Suprapubic skin (tissue), 4 donors: ENCODE data around the gene MYMK. TPM values are rescaled to one million over a fixed set of nuclear protein-coding genes. Genes with fewer than 3 reads are reported as not detected.

ENCODE experiments used
- DNase-seq, 2 donors: peaks; one replicate each; pipeline ENCODE4 v3.0.0-alpha.2; 2019; ENCODE audit warnings: low spot score in 2 of 2
- H3K27ac ChIP-seq: fragments of 200-600 bp; sonication (generic); one replicate; pipeline ENCODE4 v1.5.1; 2019
- H3K27me3 ChIP-seq: fragments of 200-600 bp; sonication (generic); one replicate; pipeline ENCODE4 v1.5.1; 2019
- H3K36me3 ChIP-seq: fragments of 200-600 bp; sonication (generic); one replicate; pipeline ENCODE4 v1.5.1; 2019
- H3K4me1 ChIP-seq: fragments of 200-600 bp; sonication (generic); one replicate; pipeline ENCODE4 v1.5.1; 2019
- H3K4me3 ChIP-seq: fragments of 200-600 bp; sonication (generic); one replicate; pipeline ENCODE4 v1.5.1; 2019; ENCODE audit warnings: mild to moderate bottlenecking
- H3K9me3 ChIP-seq: fragments of 200-600 bp; sonication (generic); one replicate; pipeline ENCODE4 v1.5.1; 2019
- CTCF ChIP-seq, 2 donors: fragments of 200-600 bp in 1 of 2; fragments of 450-650 bp in 1 of 2; sonication (generic) in 1 of 2; IDR thresholded peaks; one replicate each; pipeline ENCODE4 v1.5.1; 2016 to 2019; ENCODE audit warnings: antibody characterized with exemption in 2 of 2, mild to moderate bottlenecking in 1 of 2, moderate library complexity in 1 of 2
- EP300 ChIP-seq: sonication (generic); formaldehyde crosslinking; IDR thresholded peaks from one replicate; pipeline ENCODE4 v1.6.1; 2017; ENCODE audit warnings: antibody characterized with exemption
- POLR2A ChIP-seq, 2 donors: fragments of 450-650 bp; IDR thresholded peaks; one replicate each; pipeline ENCODE4 v1.6.1; 2017; ENCODE audit warnings: antibody characterized with exemption in 2 of 2, mild to moderate bottlenecking in 2 of 2, moderate library complexity in 2 of 2
- POLR2AphosphoS5 ChIP-seq, 3 donors: sonication (generic); formaldehyde crosslinking; IDR thresholded peaks; one replicate each; pipeline ENCODE4 v1.6.1; 2017; ENCODE audit warnings: antibody characterized with exemption in 3 of 3
- WGBS: methylation state at CpG from one replicate; pipeline ENCODE4 v1.1.5; 2018; 5-methylcytosine and 5-hydroxymethylcytosine counted together
- total RNA-seq, 4 donors: library from RNA; depleted of rRNA; stranded (reverse); fragments of >200 nt; gene quantifications; one replicate each; pipeline ENCODE4 v1.1.0, GENCODE V29; 2016

The MYMK gene
- total RNA-seq, 4 donors from 2014 or later: not detected

GRCh38 chr9:133518706-133519449 lies 5.9 kb downstream of the MYMK start:
- Histone ChIP-seq H3K27ac (no peak overlapping the region), H3K9me3 (no peaks in the 10 kb centered on the region), H3K4me3 (no peak overlapping the region), H3K27me3 (no peaks in the 10 kb centered on the region), H3K36me3 (no peaks in the 10 kb centered on the region), H3K4me1 (peaks cover 11% of the 10 kb centered on the region)
- DNase-seq: no peak
- 80% methylated on average over 22 of the region's 27 CpGs for WGBS
- TF ChIP-seq EP300: no peak

- DNase-seq: no peak
- WGBS: 67% methylated on average over 3 of the region's 5 CpGs
- Histone ChIP-seq H3K9me3 (no peaks in the 10 kb centered on the region), H3K4me1 (peaks cover 14% of the 10 kb centered on the region), H3K27ac (no peak overlapping the region), H3K27me3 (no peaks in the 10 kb centered on the region), H3K36me3 (no peaks in the 10 kb centered on the region), H3K4me3 (no peak overlapping the region)
- TF ChIP-seq EP300: no peak
- TF ChIP-seq CTCF (IDR thresholded peaks at IDR 0.05): no peak
- no peak for TF ChIP-seq POLR2AphosphoS5 (IDR thresholded peaks at IDR 0.05)
Measured at GRCh38 chr9:133518200-133518599, 6.6 kb downstream of the MYMK start.

GRCh38 chr9:133517711-133518110 lies 7.0 kb downstream of the MYMK start:
- 79% methylated on average over 7 of the region's 8 CpGs for WGBS
- no peak for TF ChIP-seq EP300
- TF ChIP-seq POLR2A (IDR thresholded peaks at IDR 0.05): no peak
- no peak for TF ChIP-seq CTCF (IDR thresholded peaks at IDR 0.05)
- no peak for TF ChIP-seq POLR2AphosphoS5 (IDR thresholded peaks at IDR 0.05)
- H3K27me3 ChIP-seq: no peaks in the 10 kb centered on the region
- no peak for DNase-seq
- H3K9me3 ChIP-seq: no peaks in the 10 kb centered on the region
- H3K36me3 ChIP-seq: no peaks in the 10 kb centered on the region
- H3K4me3 ChIP-seq: no peak overlapping the region
- no peak overlapping the region for H3K27ac ChIP-seq
- H3K4me1 ChIP-seq: peaks cover 15% of the 10 kb centered on the region

- no peaks in the 10 kb centered on the region for H3K27me3 ChIP-seq
- H3K27ac ChIP-seq: no peak overlapping the region
- H3K36me3 ChIP-seq: no peaks in the 10 kb centered on the region
- peaks cover 15% of the 10 kb centered on the region for H3K4me1 ChIP-seq
- H3K4me3 ChIP-seq: no peak overlapping the region
- H3K9me3 ChIP-seq: no peaks in the 10 kb centered on the region
- TF ChIP-seq CTCF (IDR thresholded peaks at IDR 0.05): no peak
- no CpG with 5 or more reads among the region's 9 CpGs for WGBS
- DNase-seq: no peak
Measured at GRCh38 chr9:133516961-133517350, 7.8 kb downstream of the MYMK start.

- no peak overlapping the region for H3K4me3 ChIP-seq
- peaks cover 15% of the 10 kb centered on the region for H3K4me1 ChIP-seq
- 80% methylated on average over 10 of the region's 11 CpGs for WGBS
- no peak for TF ChIP-seq EP300
- H3K36me3 ChIP-seq: no peaks in the 10 kb centered on the region
- no peaks in the 10 kb centered on the region for H3K9me3 ChIP-seq
- H3K27me3 ChIP-seq: no peaks in the 10 kb centered on the region
- DNase-seq: no peak
- H3K27ac ChIP-seq: no peak overlapping the region
Measured at GRCh38 chr9:133516256-133516960, 8.4 kb downstream of the MYMK start.

GRCh38 chr9:133515615-133516255 lies 9.0 kb downstream of the MYMK start:
- H3K27ac ChIP-seq: no peak overlapping the region
- no peaks in the 10 kb centered on the region for H3K9me3 ChIP-seq
- no peak overlapping the region for H3K4me3 ChIP-seq
- H3K36me3 ChIP-seq: no peaks in the 10 kb centered on the region
- H3K4me1 ChIP-seq: peaks cover 15% of the 10 kb centered on the region
- no peak for DNase-seq
- WGBS: 93% methylated on average over 14 of the region's 17 CpGs
- no peaks in the 10 kb centered on the region for H3K27me3 ChIP-seq
- TF ChIP-seq EP300 (no peak), POLR2A (IDR thresholded peaks at IDR 0.05) (no peak), CTCF (IDR thresholded peaks at IDR 0.05) (no peak), POLR2AphosphoS5 (IDR thresholded peaks at IDR 0.05) (no peak)
